HG03469 (cell line): ENCODE data around the gene RAB31.

Experiments
- ATAC-seq: cut with Tn5 transposase; IDR thresholded peaks from one replicate; pipeline ENCODE4 v1.9.1; 2021; ENCODE audit warnings: mild to moderate bottlenecking, moderate library complexity, moderate number of reproducible peaks; ENCODE audit not compliant: unreplicated experiment

RAB31 gene

DNA sequence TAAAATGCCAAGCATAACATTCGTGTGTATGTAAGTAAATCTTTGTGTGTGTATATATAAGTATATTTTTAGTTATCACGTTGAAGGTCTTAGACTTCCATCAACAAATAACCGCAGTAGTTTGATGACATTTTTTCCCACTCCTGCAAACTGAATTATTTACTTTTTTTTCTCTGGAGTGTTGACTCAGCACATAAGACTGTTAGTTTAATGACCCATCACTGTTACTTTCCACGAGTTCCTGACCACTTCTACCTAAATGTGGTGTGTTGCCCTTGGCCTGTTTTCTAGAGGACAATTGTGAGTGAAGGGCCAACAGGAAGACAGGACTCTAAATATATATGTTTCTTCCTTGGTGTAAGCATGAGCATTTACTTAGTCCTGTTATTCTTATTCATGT lies 106.3 kb downstream of the RAB31 start:
- ATAC-seq, result no peak

DNA sequence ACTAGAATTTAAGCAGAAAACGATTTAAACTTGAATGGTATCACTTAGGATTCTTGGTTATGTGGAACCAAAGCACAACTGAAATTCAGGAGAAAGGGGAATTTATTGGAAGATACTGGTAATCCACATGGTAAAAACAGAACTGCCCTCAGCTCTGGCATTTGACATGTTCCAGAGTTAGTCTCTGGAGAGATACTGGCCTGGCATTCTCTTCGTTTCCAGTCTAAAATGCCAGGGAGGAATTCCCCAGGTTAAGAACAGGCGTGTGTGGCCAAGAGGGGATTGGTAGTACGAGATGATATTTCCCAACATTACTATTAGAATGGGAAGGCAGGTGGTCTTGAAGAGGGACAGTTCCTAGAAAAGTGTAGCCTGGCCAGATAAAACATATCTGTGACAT lies 109.2 kb downstream of the RAB31 start:
- no peak for ATAC-seq

DNA sequence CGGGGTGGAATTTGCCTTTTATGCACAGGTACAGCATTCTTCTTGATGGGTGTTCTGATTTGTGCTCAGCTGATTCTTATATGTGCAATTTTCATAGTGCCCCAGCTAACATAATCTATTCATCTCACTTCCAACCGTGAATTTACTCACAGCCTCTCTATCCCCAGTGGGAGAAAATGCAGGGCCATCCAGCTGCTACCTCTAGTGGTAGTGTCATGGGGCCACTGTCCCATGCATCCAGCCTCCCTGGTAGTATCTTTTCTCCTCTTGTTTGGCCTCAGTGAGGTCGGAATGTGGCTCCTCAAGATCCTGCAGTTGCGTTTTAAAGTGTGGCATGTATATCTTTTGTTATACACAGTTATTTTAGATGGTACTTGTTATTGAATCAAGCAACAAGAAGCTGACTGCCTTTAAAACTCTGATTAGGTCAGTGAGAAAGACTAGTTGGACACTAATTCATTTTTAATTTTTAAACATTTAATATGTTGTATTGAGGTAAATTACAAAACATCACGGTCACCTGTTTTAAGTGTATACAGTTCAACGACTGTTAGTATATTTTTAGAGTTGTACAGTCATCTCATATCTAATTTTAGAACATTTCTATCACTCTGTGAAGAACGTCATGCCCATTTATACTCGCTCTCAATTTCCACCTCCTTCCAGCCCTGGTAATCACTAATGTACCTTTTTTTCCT lies 109.8 kb downstream of the RAB31 start:
- no peak for ATAC-seq

DNA sequence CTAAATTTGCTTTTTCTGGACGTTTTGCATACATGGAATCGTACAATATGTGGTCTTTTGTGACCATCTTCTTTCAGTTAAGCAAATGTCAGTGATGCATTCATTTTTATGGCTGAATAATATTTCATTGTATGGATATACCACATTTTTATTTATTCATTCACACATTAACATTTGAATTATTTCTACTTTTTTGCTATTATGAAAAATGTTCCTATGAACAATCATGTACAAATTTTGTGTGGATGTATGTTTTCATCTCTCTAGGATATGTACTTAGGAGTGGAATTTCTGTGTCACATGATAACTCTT lies 110.3 kb downstream of the RAB31 start:
- no peak for ATAC-seq

DNA sequence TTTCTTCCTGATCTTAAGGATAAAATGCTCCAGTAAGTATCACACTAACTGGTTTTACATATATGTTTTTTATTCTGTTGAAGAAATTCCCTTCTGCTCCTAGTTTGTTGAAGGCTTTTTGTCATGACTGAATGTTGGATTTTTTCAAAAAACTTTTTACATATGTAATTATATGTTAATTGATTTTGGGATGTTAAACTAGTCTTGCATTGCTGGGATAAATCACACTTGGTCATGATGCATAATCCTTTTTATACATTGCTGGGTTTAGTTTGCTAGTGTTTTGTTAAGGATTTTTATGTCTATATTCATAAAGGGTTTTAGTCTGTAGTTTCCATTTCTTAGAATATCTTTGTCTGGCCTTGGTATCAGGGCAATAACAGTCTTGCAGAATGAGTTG lies 112.0 kb downstream of the RAB31 start:
- ATAC-seq, result no peak

DNA sequence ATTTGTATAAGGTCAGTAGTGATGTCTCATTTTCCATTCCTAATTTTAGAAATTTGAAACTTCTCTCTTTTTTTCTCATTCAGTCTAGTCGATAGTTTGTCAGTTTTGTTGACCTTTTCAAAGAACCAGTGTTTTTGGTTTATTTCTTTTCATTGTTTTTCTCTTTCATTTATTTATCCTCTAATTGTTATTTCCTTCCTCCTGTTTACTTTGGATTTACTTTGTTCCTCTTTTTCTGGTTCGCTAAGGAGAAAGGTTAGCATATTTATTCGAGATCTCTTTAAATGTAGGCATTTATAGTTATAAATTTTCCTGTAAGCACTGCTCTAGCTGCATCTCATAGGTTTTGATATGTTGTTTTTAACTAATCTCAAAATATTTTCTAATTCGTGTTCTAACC lies 112.6 kb downstream of the RAB31 start:
- ATAC-seq, result no peak

DNA sequence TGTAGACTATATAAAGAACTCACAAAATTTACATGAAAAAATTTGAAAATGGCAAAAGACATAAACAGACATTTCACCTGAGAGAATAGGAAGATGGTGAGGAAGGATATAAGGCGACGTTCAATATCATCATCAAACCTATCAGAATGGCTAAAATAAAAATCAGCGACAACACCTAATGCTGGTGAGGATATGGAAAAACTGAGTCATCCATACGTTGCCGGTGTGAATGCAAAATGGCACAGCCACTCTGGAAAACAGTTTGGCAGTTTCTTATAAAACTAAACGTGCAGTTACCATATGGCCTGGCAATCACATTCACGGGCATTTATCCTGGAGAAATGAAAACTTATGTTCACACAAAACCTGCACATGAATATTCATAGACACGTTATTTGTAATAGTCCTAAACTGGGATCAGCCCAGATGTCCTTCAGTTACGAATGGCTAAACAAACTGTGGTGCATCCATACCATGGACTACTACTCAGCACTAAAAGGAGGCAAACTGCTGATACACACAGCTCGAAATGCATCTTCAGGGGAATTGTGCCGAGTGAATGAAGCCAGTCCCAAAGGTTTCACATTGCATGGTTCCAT lies 114.6 kb downstream of the RAB31 start:
- ATAC-seq, result no peak

DNA sequence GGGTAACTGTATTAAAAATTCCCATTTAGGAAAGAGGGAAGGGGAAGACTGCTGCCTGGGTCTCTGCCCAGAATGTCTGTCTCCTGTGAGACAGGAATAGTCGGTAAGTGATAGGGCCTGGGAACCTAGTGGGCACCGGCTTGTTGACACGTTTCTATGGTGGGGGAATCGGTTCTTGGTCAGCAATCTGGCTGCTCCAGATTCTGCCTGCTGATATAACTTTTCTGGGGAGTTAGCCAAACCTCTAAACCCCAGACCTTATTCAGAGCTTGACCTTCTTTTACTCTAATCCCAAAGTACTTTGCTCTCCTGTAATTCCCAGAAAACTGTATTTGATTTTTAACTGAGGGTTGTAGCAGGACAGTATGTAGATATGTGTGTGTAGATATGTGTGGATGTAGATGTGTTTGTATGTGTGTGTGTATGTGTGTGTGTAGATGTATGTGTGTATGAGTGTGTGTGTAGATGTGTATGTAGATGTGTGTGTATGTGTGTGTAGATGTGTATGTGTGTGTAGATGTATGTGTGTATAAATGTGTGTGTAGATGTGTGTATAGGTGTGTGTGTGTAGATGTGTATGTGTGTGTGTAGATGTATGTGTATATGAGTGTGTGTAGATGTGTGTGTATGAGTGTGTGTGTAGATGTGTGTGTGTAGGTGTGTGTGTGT lies 115.8 kb downstream of the RAB31 start:
- ATAC-seq, result no peak

DNA sequence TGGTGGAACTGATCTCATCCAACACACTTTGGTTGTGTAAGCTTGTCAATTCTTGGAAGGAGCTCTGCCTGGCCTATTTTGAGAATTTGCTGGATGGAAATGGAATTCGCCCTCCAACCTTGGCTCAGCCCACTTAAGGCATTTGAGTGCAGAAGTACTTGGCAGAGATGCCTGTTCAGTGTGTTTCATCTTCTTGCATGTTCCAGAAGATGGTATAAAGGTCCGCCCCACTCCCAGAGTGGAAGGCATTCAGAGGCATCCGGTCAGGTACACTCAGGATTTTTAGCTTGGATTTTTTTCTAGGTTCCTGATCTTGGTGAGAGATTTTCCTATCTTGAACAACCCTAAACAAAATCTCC lies 116.4 kb downstream of the RAB31 start:
- ATAC-seq, result no peak

DNA sequence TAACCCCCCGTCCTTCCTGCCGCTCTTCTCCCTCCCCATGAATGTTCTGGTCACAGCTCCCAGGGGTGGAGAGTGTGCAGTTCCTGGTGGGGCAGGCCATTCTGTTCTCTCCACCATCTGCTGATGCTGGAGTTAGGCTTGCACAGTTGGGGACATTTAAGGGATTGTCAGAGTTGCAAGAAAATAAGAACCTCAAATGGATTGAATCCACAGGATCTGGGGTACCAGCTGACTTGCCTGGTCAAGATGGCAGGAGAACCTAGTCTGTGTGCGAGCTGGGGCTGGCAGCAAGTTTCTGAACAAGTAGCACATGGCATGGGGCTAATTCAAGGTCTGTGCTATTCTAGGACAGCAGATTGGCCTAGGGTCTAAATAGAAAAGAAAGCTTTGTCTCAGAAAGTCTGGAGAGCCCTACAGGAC lies 116.9 kb downstream of the RAB31 start:
- ATAC-seq, result no peak

DNA sequence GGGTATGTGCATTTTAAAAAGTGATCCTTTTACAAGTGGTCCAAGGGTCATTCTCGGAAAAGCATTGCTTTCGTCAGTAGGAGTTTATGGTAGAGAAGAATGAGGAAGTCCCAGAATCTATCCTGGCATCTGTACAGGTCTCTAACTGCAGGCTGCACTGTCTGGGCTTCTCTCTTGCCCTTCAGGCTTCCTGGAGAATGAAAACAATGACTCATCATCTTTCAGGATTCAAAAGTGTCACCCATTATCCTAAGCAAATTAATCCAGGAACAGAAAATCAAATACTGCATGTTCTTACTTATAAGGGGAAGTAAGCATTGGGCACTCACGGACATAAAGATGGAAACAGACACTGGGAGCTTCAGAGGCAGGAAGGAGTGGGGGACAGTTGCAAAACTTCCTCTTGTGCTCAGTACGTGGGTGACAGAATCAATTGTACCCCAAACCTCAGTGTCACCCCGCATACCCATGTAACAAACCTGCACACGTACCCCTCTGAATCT lies 117.5 kb downstream of the RAB31 start:
- no peak for ATAC-seq

DNA sequence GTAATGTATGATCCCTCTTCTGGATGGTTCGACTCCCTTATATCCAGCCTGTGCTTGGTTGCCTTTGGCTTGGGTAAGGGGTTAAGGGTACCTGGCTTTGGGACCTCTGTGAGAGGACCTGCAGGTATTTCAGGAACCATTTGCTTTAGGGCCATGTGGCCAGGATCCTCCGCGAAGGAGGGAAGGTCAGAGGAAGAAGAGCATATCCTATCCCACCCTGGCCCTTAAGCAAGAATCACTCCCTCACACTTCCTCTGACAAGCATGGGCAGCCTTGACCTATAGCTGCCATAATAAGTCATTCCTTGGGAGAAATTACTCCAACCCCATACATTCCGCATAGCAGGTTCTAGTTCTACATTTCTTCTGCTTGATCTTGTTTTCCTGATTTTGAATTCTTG lies 118.6 kb downstream of the RAB31 start:
- ATAC-seq, result no peak

DNA sequence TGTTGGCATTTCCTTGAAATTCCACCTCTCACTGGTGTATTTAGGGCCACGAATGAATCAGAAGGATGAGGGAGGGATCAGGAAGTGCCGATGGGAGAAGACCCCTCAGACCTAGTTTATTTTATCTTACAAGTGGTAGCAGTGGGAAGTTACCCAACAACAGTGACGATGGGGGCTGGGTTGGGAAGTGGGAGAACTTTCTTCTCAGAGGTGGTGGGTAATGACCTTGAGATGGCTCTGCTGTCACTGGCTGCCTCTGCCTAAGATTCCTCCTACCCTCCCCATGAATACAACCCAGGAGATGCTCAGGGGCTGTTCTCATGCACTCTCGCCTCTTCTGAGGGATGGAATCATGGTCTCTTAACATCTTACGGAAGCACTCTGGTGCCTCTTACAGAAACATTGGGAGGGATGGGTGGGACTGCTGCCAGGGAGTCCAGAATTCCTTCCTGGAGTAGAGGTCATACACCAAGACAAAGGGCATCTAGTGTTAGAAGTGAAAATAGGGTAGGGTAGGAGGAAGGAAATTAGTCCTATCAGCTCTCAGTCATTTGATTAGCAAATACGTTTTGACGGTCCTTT lies 119.2 kb downstream of the RAB31 start:
- ATAC-seq, result no peak

DNA sequence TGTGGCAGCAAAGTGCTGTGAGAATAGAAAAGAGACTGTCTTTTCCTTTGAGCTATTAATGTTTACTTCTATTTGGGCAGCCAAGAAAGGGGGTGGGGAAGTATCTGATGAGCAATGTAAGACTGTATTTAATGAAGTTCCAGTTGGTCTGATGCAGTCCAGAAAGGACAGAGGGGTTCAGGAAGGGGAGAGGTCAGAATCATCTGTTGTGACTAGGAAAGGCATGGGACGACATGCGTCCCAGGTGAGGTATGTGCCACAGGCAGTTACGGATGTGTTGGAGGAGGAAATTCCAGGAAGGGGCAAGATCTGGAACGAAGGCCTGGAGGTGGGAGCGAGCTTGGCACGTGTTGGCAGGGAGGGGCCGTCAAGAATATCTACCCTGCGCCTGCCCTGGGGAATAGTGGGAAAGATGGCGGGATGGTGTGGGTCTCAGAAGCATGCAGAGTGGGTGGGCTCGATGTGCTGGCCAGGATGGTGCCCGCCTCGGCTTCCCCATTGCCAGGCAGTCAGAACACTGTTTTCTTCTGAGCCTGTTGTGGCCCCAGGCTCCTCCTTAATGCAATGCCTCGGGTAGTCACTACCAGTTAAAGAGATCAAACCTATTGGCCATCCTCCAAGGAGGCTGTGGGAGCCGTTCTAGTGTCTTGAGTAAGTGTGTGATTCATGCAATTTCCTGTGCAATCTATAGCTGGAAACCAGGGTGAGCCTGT lies 119.8 kb downstream of the RAB31 start:
- no peak for ATAC-seq

DNA sequence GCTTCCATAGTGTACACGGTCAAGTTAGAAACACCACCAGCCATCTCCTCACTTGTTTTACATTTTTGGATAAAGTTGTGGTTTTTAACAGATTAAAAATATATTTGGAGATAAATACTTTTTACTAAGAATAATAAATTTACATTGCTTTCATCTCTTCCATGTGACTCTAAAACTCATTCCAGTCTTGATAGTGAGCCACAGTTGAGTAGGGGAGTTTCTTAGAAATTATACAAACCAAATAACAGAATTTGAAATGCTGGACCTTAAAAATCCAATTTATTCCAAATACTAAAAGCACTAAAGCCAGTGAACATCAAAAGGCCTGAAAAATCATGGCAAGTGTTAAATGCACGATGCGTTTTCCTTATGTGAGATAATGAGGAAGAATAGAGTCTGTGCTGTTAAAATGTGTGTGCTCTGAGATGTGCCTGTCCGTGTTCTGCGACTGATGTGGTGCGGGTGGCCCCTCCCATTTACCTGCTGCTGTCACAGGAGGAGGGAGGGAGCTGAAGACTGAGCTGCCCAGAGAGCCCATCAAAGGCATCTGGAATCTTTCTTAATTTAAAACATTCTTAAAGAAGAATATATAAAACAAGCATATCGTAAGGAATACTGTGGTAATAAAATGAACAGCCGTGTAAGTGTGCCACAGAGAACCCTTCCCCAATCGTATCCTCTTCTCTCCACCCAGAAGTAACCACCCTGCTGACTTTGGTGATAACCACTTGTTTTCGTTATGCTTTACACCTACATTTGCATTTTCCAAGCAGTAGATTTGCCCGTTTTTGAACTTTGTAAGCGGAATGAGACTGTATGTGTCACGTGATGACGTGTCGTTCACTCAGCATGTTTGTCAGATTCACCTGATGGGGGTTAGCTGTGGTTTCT lies 120.7 kb downstream of the RAB31 start:
- no peak for ATAC-seq

DNA sequence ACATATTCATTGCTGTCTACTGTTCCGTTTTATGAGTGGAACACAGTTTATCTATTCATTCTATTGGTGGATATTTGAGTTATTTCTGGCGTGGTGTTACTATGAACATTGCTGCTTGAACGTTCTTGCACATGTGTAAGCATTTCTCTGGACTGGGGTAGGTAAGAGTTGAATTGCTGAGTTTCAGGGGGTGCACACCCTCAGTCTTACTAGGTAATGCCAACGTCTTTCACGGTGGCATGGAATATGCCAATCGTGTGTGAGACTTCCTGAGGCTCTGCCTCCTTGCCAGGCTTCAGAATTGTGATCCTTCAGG lies 121.3 kb downstream of the RAB31 start:
- no peak for ATAC-seq

DNA sequence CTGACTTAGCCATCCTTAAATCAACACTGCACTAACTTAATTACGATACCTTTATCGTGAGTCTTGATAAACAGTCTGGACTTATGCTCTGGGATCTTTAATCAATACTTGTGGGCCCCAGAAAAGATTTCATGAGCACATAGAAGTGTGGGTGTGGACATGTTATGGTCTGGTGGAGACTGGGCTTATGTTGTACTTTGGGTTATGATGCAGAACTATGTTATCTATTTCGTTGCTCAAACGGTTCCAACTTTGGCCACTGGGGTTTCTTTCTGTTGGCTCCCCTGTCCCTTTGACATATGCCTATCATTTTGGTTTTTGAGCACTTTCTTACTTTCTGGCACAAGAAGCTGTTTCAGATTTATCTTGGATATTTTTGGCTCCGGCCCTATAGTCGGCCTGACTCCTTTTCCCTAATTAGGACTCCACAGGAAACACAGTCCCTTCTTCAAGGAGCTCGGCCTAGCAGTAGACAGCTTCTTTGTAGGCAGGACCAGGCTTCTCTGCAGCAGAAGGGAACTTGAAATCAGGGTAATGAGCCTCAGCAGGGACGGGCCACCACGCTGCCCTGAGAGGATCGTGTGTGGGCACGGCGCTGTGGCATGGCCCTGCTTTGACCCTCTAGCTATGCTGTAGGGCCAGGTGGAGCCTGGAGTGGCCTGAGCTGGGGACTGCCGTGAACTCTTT lies 123.1 kb downstream of the RAB31 start:
- no peak for ATAC-seq

DNA sequence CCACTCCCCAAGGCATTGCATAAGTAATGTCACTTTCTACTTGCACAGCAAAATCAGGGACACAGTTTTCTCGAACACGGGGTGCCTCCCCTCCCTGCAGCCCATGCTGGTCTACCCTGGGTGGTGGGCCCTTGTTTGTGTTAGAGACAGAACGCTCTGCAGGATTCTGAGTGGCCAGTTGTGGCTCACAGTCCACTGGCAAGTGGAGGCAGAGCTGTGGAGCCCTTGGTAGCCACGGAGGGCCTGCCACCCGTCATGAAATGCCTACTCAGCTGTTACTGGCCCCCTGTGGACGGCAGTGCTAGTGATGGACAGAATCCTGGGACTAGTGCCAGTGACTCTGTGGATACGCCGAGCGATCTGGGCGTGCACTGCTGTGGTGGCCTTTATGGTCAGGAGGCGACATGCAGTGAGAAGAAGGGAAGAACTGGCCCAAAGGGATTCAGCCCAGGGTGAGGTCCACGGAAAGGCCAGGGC lies 123.7 kb downstream of the RAB31 start:
- ATAC-seq, result no peak

DNA sequence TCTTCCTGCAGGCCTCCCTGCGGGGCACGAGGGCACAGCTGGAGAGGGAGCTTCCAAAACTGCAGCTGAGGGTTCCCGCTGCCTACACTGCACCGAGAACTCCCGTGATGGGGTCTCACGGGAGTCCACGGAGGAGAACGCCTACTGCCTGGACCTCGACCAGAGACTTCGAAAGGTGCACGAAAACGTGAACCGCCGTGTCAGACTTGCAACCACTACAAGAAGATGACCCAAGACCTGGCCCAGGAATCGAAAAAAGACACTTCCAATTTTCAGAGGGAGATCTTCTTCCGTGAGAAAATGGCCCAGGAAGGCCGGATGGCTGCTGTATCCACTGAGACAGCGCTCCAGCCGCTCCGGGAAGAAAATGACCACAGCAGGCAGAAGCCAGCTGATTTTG lies 124.8 kb downstream of the RAB31 start:
- ATAC-seq, result no peak

DNA sequence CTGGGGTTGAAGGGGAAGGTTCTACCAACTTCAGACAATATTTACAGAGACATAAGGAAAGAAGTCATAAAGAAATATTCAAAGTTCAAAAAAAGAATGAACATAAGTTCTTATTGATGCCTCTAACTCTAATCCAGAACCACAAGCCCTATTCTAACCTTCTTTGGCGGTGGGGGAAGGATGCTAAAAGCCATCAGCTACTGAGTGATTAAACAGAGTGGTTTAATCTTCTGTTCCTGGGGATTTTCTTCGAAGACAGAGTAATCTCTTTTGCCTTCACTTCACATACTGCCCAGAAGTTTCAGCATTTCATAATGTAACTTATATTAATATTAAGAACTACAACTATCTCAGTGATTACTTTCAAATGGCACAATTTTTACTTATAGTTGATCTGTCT lies 126.5 kb downstream of the RAB31 start:
- no peak for ATAC-seq
